GM12892 (cell line): ENCODE results near the gene KRTCAP2.
"Not testable (repeated sequence)": the region's sequence is repeated elsewhere in the genome, so short reads cannot be mapped to it uniquely, and the experiment has no call there.

Experiments used
- POLR2A ChIP-seq: IDR thresholded peaks from 2 replicates; pipeline ENCODE4 v1.6.1; 2011; ENCODE audit warnings: low read depth, low read length, control low read depth
- POLR2AphosphoS5 ChIP-seq: IDR thresholded peaks from 2 replicates; pipeline ENCODE4 v1.6.1; 2011; ENCODE audit warnings: low read depth, low read length, control low read depth

DNA sequence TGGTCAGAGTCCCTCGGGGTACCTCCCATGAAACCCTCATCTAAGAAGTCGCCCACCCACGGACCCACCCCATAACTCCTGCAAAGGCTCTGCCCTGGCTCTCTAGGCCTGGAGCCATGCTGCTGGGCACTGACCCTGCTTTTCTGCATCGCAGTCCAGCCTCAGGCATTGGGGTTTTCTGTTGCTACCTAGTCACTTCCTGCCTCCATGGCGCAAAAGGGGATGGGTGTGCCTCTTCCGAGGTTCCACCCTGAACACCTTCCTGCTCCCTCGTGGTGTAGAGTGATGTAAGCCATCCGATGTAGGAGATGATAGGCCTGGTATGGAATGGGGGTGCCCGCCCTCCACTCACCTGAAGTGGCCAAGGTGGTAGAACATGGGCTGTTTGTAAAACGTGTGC is 41.6 kb upstream of the KRTCAP2 start:
- TF ChIP-seq POLR2AphosphoS5, POLR2A: not testable (repeated sequence)
